Fibroblast of lung (primary cell): Measurements from ENCODE around the gene ARPP21.

ENCODE experiments used
- EZH2 ChIP-seq: IDR thresholded peaks from 2 replicates; pipeline ENCODE4 v1.5.1; 2012; ENCODE audit warnings: low read length, control low read depth, mild to moderate bottlenecking; ENCODE audit errors: missing control alignments
- TF ChIP-seq, protein P1 (sequence below), 2 donors: IDR thresholded peaks in 1 of 2; conservative IDR thresholded peaks in 1 of 2; 1 replicate in 1 of 2; 2 replicates in 1 of 2; pipeline ENCODE4 v1.5.1; 2011 to 2012; ENCODE audit warnings: low read length in 2 of 2, control low read depth in 1 of 2, inconsistent platforms in 1 of 2, low read depth in 1 of 2, mild to moderate bottlenecking in 1 of 2

DNA sequence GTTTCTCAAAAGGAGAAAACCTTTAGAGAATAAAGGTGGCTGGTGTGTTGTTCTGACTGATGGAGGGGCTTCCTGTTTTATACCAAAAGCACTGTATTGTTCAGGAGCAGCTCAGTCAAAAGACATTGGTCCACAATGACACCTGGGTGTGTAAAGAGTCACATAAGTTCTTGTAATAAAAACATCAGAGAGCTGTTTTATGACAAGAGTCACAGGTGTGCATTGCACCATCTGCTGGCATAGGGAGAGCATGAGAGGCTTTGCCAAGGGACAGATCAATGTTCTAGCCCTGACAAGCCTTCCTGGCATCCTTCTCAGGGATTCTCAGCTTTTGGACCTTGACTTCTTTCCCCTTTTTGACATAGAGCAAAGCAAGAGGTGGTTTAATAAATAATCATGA is 20.4 kb downstream of the ARPP21 start:
- TF ChIP-seq, protein P1, sequence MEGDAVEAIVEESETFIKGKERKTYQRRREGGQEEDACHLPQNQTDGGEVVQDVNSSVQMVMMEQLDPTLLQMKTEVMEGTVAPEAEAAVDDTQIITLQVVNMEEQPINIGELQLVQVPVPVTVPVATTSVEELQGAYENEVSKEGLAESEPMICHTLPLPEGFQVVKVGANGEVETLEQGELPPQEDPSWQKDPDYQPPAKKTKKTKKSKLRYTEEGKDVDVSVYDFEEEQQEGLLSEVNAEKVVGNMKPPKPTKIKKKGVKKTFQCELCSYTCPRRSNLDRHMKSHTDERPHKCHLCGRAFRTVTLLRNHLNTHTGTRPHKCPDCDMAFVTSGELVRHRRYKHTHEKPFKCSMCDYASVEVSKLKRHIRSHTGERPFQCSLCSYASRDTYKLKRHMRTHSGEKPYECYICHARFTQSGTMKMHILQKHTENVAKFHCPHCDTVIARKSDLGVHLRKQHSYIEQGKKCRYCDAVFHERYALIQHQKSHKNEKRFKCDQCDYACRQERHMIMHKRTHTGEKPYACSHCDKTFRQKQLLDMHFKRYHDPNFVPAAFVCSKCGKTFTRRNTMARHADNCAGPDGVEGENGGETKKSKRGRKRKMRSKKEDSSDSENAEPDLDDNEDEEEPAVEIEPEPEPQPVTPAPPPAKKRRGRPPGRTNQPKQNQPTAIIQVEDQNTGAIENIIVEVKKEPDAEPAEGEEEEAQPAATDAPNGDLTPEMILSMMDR (conservative IDR thresholded peaks at IDR 0.05 in 1 of 2, IDR thresholded peaks at IDR 0.05 in 1 of 2; ENCODE audit: low read depth in 1 of 2, low read length in 2 of 2) = no peak
- no peak for TF ChIP-seq EZH2
